ENCODE data around the gene BICC1. TPM values are rescaled to one million over a fixed set of nuclear protein-coding genes. Genes with fewer than 3 reads are reported as not detected.

Gene BICC1
- total and polyA plus RNA-seq, 2 of the 8 experiments (the other 6 are each of a cell fraction or from before 2014, with no cell fraction given) = 0.20 to 0.73 TPM

GRCh38 chr10:58625070-58625469, 112.4 kb downstream of the BICC1 start:
- Histone ChIP-seq H3K23ac (ENCODE audit: insufficient read length) (no peak overlapping the region), H4K8ac (ENCODE audit: extremely low read depth, insufficient read depth, low read length) (no peak overlapping the region), H4K5ac (ENCODE audit: insufficient read length, low read depth, low read length) (no peak overlapping the region), H3K79me2 (ENCODE audit: control insufficient read depth in 1 of 2, insufficient read depth in 2 of 2, low read length in 2 of 2) (no peaks in the 10 kb centered on the region), H3K56ac (replicated peaks; ENCODE audit: insufficient read length, low read depth, low read length) (no peak overlapping the region), H3K79me1 (ENCODE audit: low read depth, low read length) (no peaks in the 10 kb centered on the region), H2AK5ac (ENCODE audit: low read depth, low read length) (no peak overlapping the region), H3K4me2 (ENCODE audit: insufficient read depth in 1 of 2, low read depth in 2 of 2, low read length in 2 of 2) (no peak overlapping the region), H2BK15ac (ENCODE audit: low read length) (no peak overlapping the region), H3K27ac (ENCODE audit: low read depth, low read length) (no peak overlapping the region), H3K9me3 (ENCODE audit: insufficient read depth in 2 of 2, low read depth in 1 of 2, low read length in 1 of 2) (no peaks in the 10 kb centered on the region), H2BK12ac (ENCODE audit: low read depth, low read length) (no peak overlapping the region), H2AFZ (ENCODE audit: low read length) (no peak overlapping the region), H3K4ac (replicated peaks; ENCODE audit: insufficient read length, low read depth, low read length) (no peak overlapping the region), H3K23me2 (ENCODE audit: low read depth, low read length) (no peaks in the 10 kb centered on the region; the same call in 1 of the 2 replicates), H4K20me1 (replicated peaks in 1 of 2; ENCODE audit: control insufficient read depth in 1 of 2, insufficient read depth in 2 of 2, low read length in 2 of 2) (no peaks in the 10 kb centered on the region), H2BK20ac (ENCODE audit: low read length) (no peak overlapping the region), H3K4me3 (ENCODE audit: extremely low read depth in 1 of 4, insufficient read depth in 2 of 4, low read depth in 3 of 4, low read length in 4 of 4) (no peak overlapping the region), H3K9ac (replicated peaks in 1 of 4; ENCODE audit: extremely low read depth in 1 of 4, low read depth in 3 of 4, low read length in 3 of 4) (no peak overlapping the region), H3K14ac (ENCODE audit: insufficient read length) (no peak overlapping the region), H3K27me3 (replicated peaks in 1 of 4; ENCODE audit: control insufficient read depth in 3 of 4, extremely low read depth in 1 of 4, insufficient read depth in 3 of 4, low read length in 3 of 4) (no peaks in the 10 kb centered on the region), H4K91ac (replicated peaks; ENCODE audit: insufficient read length, low read length) (no peak overlapping the region), H2BK5ac (ENCODE audit: low read depth, low read length) (no peak overlapping the region), H3K4me1 (replicated peaks in 1 of 4; ENCODE audit: control insufficient read depth in 3 of 4, insufficient read depth in 4 of 4, low read length in 3 of 4) (peaks cover 0 to 4% (median 3%) of the 10 kb centered on the region in 4 experiments; a peak in 4 of 7 replicates), H3K18ac (ENCODE audit: extremely low read depth, low read length) (no peak overlapping the region), H2BK120ac (replicated peaks; ENCODE audit: low read depth, low read length) (no peak overlapping the region), H3K36me3 (ENCODE audit: control insufficient read depth in 2 of 4, insufficient read depth in 4 of 4, low read length in 3 of 4) (no peaks in the 10 kb centered on the region)
- no peak for FAIRE-seq
- ChIA-PET POLR2A (ENCODE audit: partially characterized antibody) (no interaction called here), CTCF (ENCODE audit: partially characterized antibody) (interaction anchor here (0.7 kb wide), 1 partner anchor 117 kb away, joined by 3 read pairs; no protein-coding TSS in a partner anchor)
- DNase-seq (ENCODE audit: low read depth in 1 of 2, low spot score in 2 of 2) = no peak
- 57% methylated on average over 3 of the region's 3 CpGs; no CpG with 5 or more reads in 1 of the 2 experiments for WGBS, 2 experiments (ENCODE audit: extremely low coverage in 1 of 2, insufficient coverage in 1 of 2, insufficient read length in 1 of 2, insufficient replicate concordance in 2 of 2, low coverage in 1 of 2, low lambda C conversion rate in 2 of 2, missing lambda C conversion rate in 1 of 2)
- no peak for TF ChIP-seq KDM4A (IDR thresholded peaks at IDR 0.05; ENCODE audit: low read depth, low read length, severe bottlenecking)
- TF ChIP-seq TAF7 (optimal IDR thresholded peaks at IDR 0.05; ENCODE audit: borderline replicate concordance, low read depth, low read length) = no peak
- no peak for TF ChIP-seq RAD21 (IDR thresholded peaks at IDR 0.05 in 1 of 2, conservative IDR thresholded peaks at IDR 0.05 in 1 of 2; ENCODE audit: low read depth in 2 of 2, low read length in 2 of 2)
- no peak for TF ChIP-seq BRCA1 (IDR thresholded peaks at IDR 0.05; ENCODE audit: low read depth, low read length)
- no peak for TF ChIP-seq CBX8 (IDR thresholded peaks at IDR 0.05; ENCODE audit: borderline replicate concordance, low read depth, low read length)
- TF ChIP-seq MAFK (IDR thresholded peaks at IDR 0.05; ENCODE audit: low read depth, low read length) = no peak
- no peak for TF ChIP-seq ZNF274 (IDR thresholded peaks at IDR 0.05; ENCODE audit: borderline replicate concordance, extremely low read depth, low read length)
- TF ChIP-seq POU5F1 (IDR thresholded peaks at IDR 0.05; ENCODE audit: low read depth, low read length) = no peak
- no peak for TF ChIP-seq NRF1 (IDR thresholded peaks at IDR 0.05; ENCODE audit: low read depth, low read length)
- no peak for TF ChIP-seq RFX5 (IDR thresholded peaks at IDR 0.05; ENCODE audit: borderline replicate concordance, low read depth, low read length)
- no peak for TF ChIP-seq POLR2AphosphoS5 (IDR thresholded peaks at IDR 0.05; ENCODE audit: low read depth, low read length)
- no peak for TF ChIP-seq SP2 (IDR thresholded peaks at IDR 0.05; ENCODE audit: low read length)
- no peak for TF ChIP-seq SAP30 (IDR thresholded peaks at IDR 0.05; ENCODE audit: insufficient read depth, insufficient replicate concordance, low read length)
- TF ChIP-seq TAF1 (IDR thresholded peaks at IDR 0.05; ENCODE audit: low read depth, low read length) = no peak
- no peak for TF ChIP-seq SIN3A (conservative IDR thresholded peaks at IDR 0.05 in 1 of 2, IDR thresholded peaks at IDR 0.05 in 1 of 2; ENCODE audit: low read depth in 1 of 2, low read length in 2 of 2)
